ENCODE data around the gene KRCC1. TPM values are rescaled to one million over a fixed set of nuclear protein-coding genes. Genes with fewer than 3 reads are reported as not detected.

The KRCC1 gene
- 8.6 and 22.7 TPM in 2 replicates for total RNA-seq

DNA sequence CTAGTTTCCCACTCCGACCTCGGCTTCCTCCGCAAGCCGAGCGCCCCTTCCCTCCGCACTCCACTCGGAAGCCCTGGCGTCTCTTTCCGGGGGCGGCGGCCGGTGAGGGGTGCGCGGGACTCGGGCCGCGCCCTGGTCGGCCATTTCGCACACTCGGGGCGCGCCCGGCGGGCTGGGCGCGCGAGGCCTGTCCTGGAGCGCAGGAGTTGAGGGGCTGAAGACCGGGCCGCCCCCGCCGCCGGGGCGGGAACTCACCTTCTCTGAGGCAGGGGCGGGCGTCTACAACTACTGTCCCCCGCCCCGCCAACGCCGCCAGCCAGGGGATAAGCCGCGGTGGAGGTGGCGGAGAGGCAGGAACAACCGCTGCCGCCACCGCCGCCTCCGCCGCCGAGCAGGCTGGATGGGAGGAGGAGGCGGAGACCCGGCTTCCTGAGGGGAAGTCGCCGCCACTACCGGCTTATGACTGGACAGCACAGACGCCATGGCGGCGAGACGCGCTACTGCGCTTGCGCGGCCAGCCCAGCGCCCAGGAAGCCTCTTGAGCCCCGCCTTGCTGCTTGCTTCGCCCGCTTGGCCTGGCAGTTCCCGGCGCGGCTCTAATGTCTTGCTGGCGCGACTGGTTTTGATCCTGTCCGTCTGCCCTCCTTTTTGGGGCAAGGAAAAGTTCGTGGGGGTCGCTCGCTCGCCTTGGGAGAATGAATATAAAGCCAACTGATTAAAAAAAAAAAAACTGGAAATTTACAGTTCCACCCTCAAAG lies at the start of gene KRCC1:
KRCC1 (minus strand) TSS at position 413 of the 758 bp plus-strand sequence. CDS start 27,220 bp downstream, outside the sequence.

DNA sequence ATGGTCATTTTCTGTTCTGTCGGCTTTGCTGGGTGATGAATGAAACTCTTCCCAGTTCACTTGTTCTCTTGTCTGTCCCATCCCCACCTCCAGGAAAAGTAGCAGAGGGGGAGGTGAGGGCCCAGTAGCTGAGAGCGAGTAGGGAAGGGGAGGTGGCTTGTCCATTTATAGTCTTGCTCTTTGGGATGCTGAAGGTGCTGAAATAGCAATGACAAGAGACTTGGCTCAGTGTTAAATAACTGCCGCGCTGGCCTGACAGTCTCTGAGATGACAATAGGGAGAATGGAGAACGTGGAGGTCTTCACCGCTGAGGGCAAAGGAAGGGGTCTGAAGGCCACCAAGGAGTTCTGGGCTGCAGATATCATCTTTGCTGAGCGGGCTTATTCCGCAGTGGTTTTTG lies 12.0 kb upstream of the KRCC1 start, which contains the start of gene SMYD1:
SMYD1 (plus strand) TSS at position 228 of the 400 bp plus-strand sequence; CDS start at position 268, 40 bp downstream.

DNA sequence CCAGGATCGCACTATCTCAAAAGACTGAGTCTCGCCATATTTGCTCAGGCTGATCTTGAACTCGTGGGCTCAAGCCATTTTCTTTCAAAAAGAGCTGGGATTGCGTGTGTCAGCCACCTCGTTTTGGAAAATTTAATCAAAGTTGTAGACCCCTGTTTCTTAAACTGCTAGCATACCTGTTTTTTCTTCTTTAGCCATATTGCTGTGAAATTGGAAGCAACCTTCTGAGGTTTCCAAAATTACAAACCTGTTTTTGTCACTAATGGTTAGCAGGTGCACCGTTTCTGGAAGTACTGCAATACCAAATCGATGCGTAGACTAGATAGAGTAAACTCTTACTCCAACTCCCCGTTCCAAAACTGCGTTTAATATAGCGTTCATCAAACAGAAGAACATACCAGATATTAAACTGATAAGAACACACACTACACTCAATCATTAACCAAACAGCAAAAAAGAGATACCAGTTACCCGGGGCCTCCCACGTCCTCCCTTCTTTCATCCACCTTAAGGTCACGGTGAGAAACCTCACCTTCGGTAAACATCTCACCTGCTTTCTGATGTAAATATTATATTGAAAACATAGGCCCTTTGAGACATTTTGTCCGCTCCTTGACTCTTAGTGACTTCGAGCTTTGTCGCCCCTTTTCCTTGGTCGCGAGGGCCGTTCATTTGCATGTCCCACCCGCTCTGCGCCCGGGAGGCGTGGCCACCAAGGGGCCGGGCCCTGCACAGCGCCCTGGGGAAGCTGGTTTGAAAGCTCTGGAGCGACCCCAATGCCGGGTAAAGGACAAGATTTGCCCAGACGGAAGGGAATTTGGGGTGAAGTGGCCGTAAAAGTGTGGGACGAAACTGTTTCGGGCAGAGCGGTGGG lies 39.3 kb downstream of the KRCC1 start, which contains the start of gene RNU2-63P:
RNU2-63P (minus strand) TSS at position 462 of the 874 bp plus-strand sequence.

Other genes starting within 250 kb of the KRCC1 start
- 0.32 and 3.7 TPM in 2 replicates for gene RGPD2, start 230.0 kb downstream of the KRCC1 start, total RNA-seq
- 17.5 and 251 TPM in 2 replicates for gene RNU2-63P, start 39.2 kb downstream of the KRCC1 start, total RNA-seq
- gene SMYD1, start 12.0 kb upstream of the KRCC1 start, total RNA-seq: not detected in 2 replicates
- 0.09 TPM in 1 of 2 replicates, not detected in the other for gene FABP1, start 72.3 kb upstream of the KRCC1 start, total RNA-seq
- 6.3 and 23.8 TPM in 2 replicates for gene THNSL2, start 114.6 kb upstream of the KRCC1 start, total RNA-seq

All from bronchial smooth muscle cell (primary cell).